Bladder microvascular endothelial cell (primary cell): ENCODE data around the gene ANKRD31. TPM values are rescaled to one million over a fixed set of nuclear protein-coding genes. Genes with fewer than 3 reads are reported as not detected.

Source experiments
- total RNA-seq: library from RNA; depleted of rRNA; stranded (reverse); fragments of >200 nt; gene quantifications from 2 replicates; pipeline ENCODE4 v1.2.3, GENCODE V29; 2014

Gene ANKRD31
- under 0.01 TPM in 2 replicates for total RNA-seq

GRCh38 chr5:75236322-75237316, at the start of gene ANKRD31:
Gene ANKRD31, minus strand, starts transcription at chr5:75236878. Its CDS starts 192 bp downstream, at chr5:75236686.

GRCh38 chr5:75052192-75053053, 184.3 kb downstream of the ANKRD31 start, which contains the start of gene GCNT4:
Gene GCNT4, minus strand, starts transcription at chr5:75052558. Its CDS starts 22,521 bp downstream, at chr5:75030037.

Other genes with a start within 250 kb of the ANKRD31 start
- gene GCNT4, start 184.3 kb downstream of the ANKRD31 start, total RNA-seq = 0.25 and 0.81 TPM in 2 replicates
- 75.0 and 91.0 TPM in 2 replicates for gene HMGCR, start 100.3 kb upstream of the ANKRD31 start, total RNA-seq